ENCODE measurements around the gene GNG3.

Gene GNG3

GRCh38 chr11:62757846-62758788 lies 50.6 kb downstream of the GNG3 start:
- no peak for DNase-seq (ENCODE audit: low read depth in 3 of 3)

All from stimulated activated CD4-positive, alpha-beta T cell treated with anti-CD3 and anti-CD28 coated beads, TNF-alpha, amount 100 ng/mL, for 48 hours (primary cell).